GF-D8 (cell line): ENCODE results near the gene QDPR.
"Not testable (repeated sequence)": the region's sequence is repeated elsewhere in the genome, so short reads cannot be mapped to it uniquely, and the experiment has no call there.

Source experiments
- DNase-seq: peaks from one replicate; lab custom pipeline; 2025; lab: John Stamatoyannopoulos, UW

The QDPR gene

GRCh38 chr4:17511950-17512795 lies at the start of gene QDPR:
Gene QDPR (minus strand): TSS chr4:17512090. CDS start chr4:17512054, 36 bp downstream.
- DNase-seq: peak; percentile 36

DNA sequence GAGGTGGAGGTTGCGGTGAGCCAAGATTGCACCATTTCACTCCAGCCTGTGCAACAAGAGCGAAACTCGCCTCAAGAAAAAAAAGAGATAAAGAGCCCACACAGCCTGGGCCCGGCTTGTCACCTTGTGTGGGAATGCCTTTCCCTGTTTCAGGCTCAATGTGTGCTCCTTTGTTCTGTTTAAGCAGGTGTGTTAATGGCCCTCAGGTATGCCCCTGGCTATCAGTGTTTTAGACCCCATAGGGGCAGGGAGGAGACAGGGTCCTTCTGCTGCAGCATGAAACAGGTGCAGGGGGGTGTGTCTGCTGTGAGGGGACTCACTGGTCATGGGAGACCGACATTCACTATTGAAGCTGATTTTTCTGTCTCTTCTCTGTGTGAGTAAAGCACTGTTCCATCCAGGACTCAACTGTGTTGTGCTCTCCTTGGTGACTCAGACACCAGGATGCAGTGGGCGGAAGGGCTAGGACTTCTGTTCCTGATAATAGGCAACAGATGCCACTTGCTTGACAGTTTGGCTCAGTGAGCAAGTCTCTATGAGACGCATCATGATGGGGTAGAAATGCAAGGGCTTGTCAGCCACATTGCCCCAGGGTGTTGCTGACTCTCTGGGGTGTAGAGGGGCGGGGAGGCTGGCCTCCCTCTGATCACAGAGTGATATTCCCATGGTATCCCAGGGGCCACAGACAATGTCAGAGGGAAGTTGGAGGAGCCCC lies 49.5 kb upstream of the QDPR start:
- DNase-seq: no peak

- DNase-seq: no peak
These were observed 48.3 kb upstream of the QDPR start for GRCh38 chr4:17560065-17560673.

GRCh38 chr4:17559709-17560048 lies 47.8 kb upstream of the QDPR start:
- no peak for DNase-seq

- no peak for DNase-seq
These were observed 47.2 kb upstream of the QDPR start for GRCh38 chr4:17558941-17559708.

- DNase-seq: no peak
These were observed 46.0 kb upstream of the QDPR start for GRCh38 chr4:17557880-17558279.

DNA sequence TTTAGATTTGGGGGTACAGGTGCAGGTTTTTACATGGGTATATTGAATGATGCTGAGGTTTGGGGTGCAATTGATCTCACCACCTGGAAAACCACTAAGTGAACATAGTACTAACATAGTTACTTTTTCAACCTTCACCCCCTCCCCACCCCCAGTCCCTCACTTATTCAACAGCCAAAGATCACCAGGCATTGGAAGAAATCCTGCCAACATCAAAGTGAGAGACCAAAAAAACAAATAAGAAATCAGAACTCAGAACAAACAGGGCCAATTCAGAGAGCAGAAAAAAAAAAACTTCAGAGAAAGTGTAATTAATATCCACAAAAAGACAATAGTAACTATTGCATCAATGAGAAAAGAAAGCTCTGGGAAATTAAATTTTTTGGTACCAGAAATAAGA lies 44.6 kb upstream of the QDPR start:
- DNase-seq: no peak

GRCh38 chr4:17554568-17554967 lies 42.7 kb upstream of the QDPR start:
- no peak for DNase-seq

DNA sequence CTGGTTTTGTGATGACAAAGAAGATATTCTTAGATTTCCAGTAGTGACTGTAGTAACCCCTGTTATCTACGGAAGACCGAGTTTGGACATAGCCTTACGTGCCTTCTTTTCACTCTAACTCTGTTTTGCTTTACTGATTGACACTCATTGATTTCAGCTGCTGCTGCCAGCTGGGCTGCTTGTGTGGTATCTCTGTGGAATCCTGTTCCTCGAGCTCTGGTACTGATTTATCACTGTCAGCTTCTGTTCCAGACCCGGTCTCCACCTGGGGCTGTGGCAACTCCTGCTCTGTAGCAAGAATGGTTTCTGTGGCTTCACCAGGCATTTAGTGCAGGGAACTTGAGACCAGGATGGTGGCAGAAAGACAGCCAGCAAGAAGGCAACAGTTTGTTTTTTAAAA lies 40.5 kb upstream of the QDPR start:
- DNase-seq: no peak

DNA sequence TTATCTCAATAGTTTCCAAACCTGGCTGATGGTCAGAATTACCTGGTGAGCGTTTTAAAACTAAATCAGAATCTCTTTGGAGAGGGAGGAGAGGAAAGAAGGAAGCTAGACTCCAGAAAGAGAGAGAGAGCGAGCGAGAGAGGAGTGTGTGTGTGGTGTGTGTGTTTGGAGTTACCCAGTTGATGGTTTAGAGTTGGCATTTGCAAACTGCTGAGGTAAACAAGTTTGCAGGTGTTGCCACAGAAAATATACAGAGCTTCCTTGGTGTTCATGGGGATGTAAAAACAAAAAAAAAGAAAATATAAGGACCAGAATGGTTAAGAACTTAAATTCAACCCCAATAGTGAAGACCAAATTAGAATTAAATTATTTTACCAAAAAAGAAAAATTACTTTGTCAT lies 38.7 kb upstream of the QDPR start:
- no peak for DNase-seq

DNA sequence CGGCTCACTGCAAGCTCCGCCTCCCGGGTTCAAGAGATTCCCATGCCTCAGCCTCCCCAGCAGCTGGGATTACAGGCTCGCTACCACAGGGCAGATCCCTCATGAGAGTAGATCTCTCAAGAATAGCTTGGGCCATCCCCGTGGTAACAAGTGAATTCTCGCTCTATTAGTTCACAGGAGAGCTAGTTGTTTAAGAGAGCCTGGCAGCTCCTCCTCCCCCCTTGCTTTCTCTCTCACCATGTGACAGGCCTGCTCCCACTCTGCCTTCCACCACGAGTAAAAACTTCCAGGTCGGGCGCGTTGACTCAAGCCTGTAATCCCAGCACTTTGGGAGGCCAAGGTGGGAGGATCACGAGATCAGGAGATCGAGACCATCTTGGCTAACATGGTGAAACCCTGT lies 34.8 kb upstream of the QDPR start:
- no peak for DNase-seq

DNA sequence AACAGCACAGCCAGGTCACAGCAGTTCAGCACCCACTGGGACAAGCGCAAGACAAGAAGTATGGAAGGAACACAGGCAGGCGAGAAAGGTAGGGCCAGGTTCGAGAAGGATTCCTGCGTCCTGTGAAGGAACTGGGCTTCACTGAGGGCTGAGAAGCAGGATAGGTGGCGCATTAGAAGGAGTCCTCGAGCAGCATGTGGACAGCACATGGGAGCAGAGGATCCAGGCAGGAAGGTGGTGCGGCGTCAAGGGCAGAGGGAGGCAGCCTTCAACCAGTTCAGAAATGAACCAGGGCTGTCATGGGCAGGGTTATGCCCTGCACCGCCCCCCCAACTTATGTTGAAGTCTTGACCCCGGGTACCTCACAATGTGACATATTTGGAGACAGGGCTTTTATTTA lies 34.3 kb upstream of the QDPR start:
- no peak for DNase-seq

- DNase-seq: no peak
These were observed 33.7 kb upstream of the QDPR start for GRCh38 chr4:17545374-17546140.

GRCh38 chr4:17544831-17545234 lies 32.9 kb upstream of the QDPR start:
- DNase-seq: no peak

DNA sequence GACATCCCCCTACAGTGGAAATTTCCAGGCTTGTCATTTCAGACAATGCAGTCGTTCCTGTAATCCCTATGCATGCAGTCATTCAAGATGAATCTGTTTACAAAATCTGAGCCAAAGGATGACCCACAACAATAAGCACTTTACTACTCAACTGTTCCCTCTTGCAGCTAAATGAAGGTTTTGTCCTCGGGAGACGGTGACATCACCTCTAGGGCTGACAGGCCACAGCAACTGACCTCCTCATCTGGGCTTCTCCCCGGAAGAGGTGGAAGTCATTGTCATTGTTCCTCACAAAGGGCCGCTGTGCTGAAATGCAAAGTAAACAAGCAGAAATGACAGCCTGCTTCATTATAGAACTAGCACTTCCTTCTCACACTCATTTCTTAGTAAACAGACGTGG lies 32.3 kb upstream of the QDPR start:
- no peak for DNase-seq

GRCh38 chr4:17537060-17537459 lies 25.2 kb upstream of the QDPR start:
- DNase-seq: not testable (repeated sequence)

GRCh38 chr4:17535906-17536305 lies 24.0 kb upstream of the QDPR start:
- no peak for DNase-seq

DNA sequence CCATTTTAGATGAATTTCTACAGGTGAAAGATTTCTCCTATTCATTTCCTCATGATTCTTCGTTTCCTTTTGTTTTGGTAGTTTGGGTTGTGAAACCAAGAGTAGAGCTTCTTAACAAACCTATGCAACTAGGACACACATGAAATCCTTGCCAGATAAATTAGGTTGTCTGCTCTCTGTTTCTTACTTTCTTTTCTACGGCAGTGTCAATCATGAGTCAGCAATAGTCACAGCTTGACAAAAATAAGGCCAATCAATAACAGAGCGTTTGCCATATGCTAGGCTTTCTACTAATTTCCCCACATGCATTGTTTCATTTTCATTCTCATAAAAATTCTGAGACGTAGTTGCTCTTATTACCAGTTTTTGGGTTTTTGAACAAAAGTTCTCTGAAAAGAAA lies 23.4 kb upstream of the QDPR start:
- no peak for DNase-seq

DNA sequence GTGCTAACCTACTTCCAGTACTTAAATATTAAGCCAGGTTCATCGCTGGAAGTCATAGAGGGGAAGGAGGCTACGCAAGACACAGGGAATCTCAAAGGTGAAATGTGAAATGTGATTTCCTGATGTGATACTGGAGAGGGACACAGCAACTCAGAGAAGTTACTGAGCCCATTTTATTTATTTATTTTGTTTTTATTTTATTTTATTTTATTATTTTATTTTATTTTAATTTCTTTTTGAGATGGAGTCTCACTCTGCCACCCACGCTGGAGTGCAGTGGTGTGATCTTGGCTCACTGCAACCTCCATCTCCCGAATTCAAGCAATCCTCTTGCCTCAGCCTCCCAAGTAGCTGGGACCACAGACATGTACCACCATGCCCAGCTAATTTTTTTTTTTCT lies 22.8 kb upstream of the QDPR start:
- DNase-seq: no peak

GRCh38 chr4:17531538-17532285 lies 19.8 kb upstream of the QDPR start:
- DNase-seq: no peak
